K562 (cell line): ENCODE data around the gene ELF2. TPM values are rescaled to one million over a fixed set of nuclear protein-coding genes. Genes with fewer than 3 reads are reported as not detected.

Experiments used
- CHD4 ChIP-seq: fragments of 200-600 bp; sonication (generic); IDR thresholded peaks from 3 replicates; pipeline ENCODE4 v1.6.1; 2012; ENCODE audit warnings: low read depth, mild to moderate bottlenecking, mixed read lengths, low read length, inconsistent platforms; ENCODE audit not compliant: insufficient read depth, insufficient replicate concordance, poor library complexity, severe bottlenecking
- JUND ChIP-seq, 2 experiments: IDR thresholded peaks; 2 replicates in 1 of 2; 3 replicates in 1 of 2; pipeline ENCODE4 v1.6.1; 2011; ENCODE audit warnings: borderline replicate concordance in 2 of 2, low read depth in 2 of 2, low read length in 2 of 2, improper control_type of control experiment in 1 of 2, missing biosample characterization in 1 of 2, missing genetic modification characterization in 1 of 2, missing genetic modification reagents in 1 of 2
- KHSRP ChIP-seq: fragments of 450-650 bp; IDR thresholded peaks from 2 replicates; pipeline ENCODE4 v1.6.1; 2017
- MEF2A ChIP-seq: IDR thresholded peaks from 2 replicates; pipeline ENCODE4 v1.6.1; 2011; ENCODE audit warnings: low read depth, mild to moderate bottlenecking, low read length, moderate library complexity; ENCODE audit not compliant: control insufficient read depth
- PURB ChIP-seq: sonication (generic); formaldehyde crosslinking; IDR thresholded peaks from 2 replicates; pipeline ENCODE4 v1.9.0; 2021; ENCODE audit warnings: low read depth, mild to moderate bottlenecking, missing genetic modification reagents
- REST ChIP-seq, 2 experiments: fragments of 450-650 bp; formaldehyde crosslinking in 1 of 2; IDR thresholded peaks; 2 replicates each; pipeline versions ENCODE4 v1.4.0 to v1.6.1; 2014 to 2020; ENCODE audit warnings: mild to moderate bottlenecking in 2 of 2, borderline replicate concordance in 1 of 2, low read depth in 1 of 2
- RFX7 ChIP-seq: fragments of 250-450 bp; sonication (Bioruptor Pico); IDR thresholded peaks from 2 replicates; pipeline ENCODE4 v1.5.1; 2021; ENCODE audit warnings: mild to moderate bottlenecking
- SREBF2 ChIP-seq: sonication (generic); formaldehyde crosslinking; IDR thresholded peaks from 2 replicates; pipeline ENCODE4 v1.4.0; 2020; ENCODE audit warnings: mild to moderate bottlenecking, missing genetic modification reagents
- TEAD1 ChIP-seq, 2 experiments: fragments of 450-650 bp in 1 of 2; sonication (generic) in 1 of 2; formaldehyde crosslinking; IDR thresholded peaks; 2 replicates each; pipeline versions ENCODE4 v1.4.0 to v1.8.0; 2020 to 2022; ENCODE audit warnings: mild to moderate bottlenecking in 2 of 2, missing genetic modification reagents in 1 of 2
- ZKSCAN3 ChIP-seq: fragments of 250-450 bp; sonication (Bioruptor Pico); IDR thresholded peaks from 2 replicates; pipeline ENCODE4 v1.4.0; 2020
- ZNF133 ChIP-seq: fragments of 250-450 bp; sonication (Bioruptor Pico); IDR thresholded peaks from 2 replicates; pipeline ENCODE4 v1.4.0; 2020; ENCODE audit warnings: mild to moderate bottlenecking
- ZNF232 ChIP-seq: sonication (generic); formaldehyde crosslinking; IDR thresholded peaks from 2 replicates; pipeline ENCODE4 v1.8.0; 2022; ENCODE audit warnings: mild to moderate bottlenecking, missing genetic modification reagents
- ZNF324 ChIP-seq: fragments of 250-450 bp; sonication (Bioruptor Pico); IDR thresholded peaks from 2 replicates; pipeline ENCODE4 v1.4.0; 2020; ENCODE audit warnings: mild to moderate bottlenecking
- ZNF655 ChIP-seq: fragments of 250-450 bp; sonication (Bioruptor Pico); IDR thresholded peaks from 2 replicates; pipeline ENCODE4 v1.5.0; 2021
- ZNF695 ChIP-seq: fragments of 450-650 bp; formaldehyde crosslinking; IDR thresholded peaks from 2 replicates; pipeline ENCODE4 v1.4.0; 2020; ENCODE audit warnings: mild to moderate bottlenecking, moderate library complexity
- ZNF77 ChIP-seq: fragments of 250-450 bp; sonication (Bioruptor Pico); IDR thresholded peaks from 2 replicates; pipeline ENCODE4 v1.5.0; 2020
- polyA plus RNA-seq, 8 experiments: library from polyadenylated mRNA; depleted of rRNA in 4 of 8; stranded (reverse) in 5 of 8; unstranded in 3 of 8; fragments of >200 nt; fragmentation: Nextera tagmentation in 2 of 8; fragmentation: Illumina TruSeq in 1 of 8; extraction: Ambion mirVana in 2 of 8; extraction: Trizol in 1 of 8; gene quantifications; 2 replicates each; pipeline versions ENCODE4 v1.2.1 to v1.2.3, GENCODE V29; 2011 to 2014; ENCODE audit warnings: inconsistent platforms in 1 of 8, missing spikeins in 1 of 8
- total RNA-seq, 7 experiments: library from RNA; depleted of rRNA in 6 of 7; stranded (reverse); fragments of >200 nt in 6 of 7; fragmentation: Illumina TruSeq in 2 of 7; extraction: Trizol in 2 of 7; gene quantifications; 2 replicates each; pipeline versions ENCODE4 v1.2.1 to v1.2.3, GENCODE V29; 2011 to 2021; ENCODE audit warnings: low replicate concordance in 1 of 7

The ELF2 gene
- total and polyA plus RNA-seq, 9 of the 15 experiments (the other 6 are each of a cell fraction or from before 2014, with no cell fraction given) = 9.4 to 58.7 (median 41.6) TPM

GRCh38 chr4:139083956-139084803 is 92.8 kb downstream of the ELF2 start (continued):
- no peak for TF ChIP-seq ZNF655 (CRISPR knock-in tag)
- TF ChIP-seq ZNF77 = no peak
- TF ChIP-seq CHD4 = no peak
- TF ChIP-seq PURB = no peak
- TF ChIP-seq REST (IDR thresholded peaks at IDR 0.05; ENCODE audit: borderline replicate concordance) = no peak
- TF ChIP-seq REST (CRISPR knock-in tag; IDR thresholded peaks at IDR 0.05; ENCODE audit: low read depth) = 0 out of 2 replicates have a peak, but pooled peaks have one; percentile 10
- no peak for TF ChIP-seq ZKSCAN3 (CRISPR knock-in tag)
- TF ChIP-seq TEAD1 (CRISPR knock-in tag; IDR thresholded peaks at IDR 0.05) = peak in 1 of 2 experiments; percentile 80; a peak in 1 of 4 replicates
- no peak for TF ChIP-seq JUND (IDR thresholded peaks at IDR 0.05; ENCODE audit: borderline replicate concordance, low read depth, low read length)
- TF ChIP-seq JUND (tag; IDR thresholded peaks at IDR 0.05; ENCODE audit: borderline replicate concordance, low read depth, low read length) = no peak; the same call in 2 of the 3 replicates
- no peak for TF ChIP-seq KHSRP
- TF ChIP-seq MEF2A = no peak
- TF ChIP-seq RFX7 (CRISPR knock-in tag) = no peak
- no peak for TF ChIP-seq ZNF324 (CRISPR knock-in tag)
- no peak for TF ChIP-seq ZNF695
- TF ChIP-seq ZNF133 (CRISPR knock-in tag) = no peak
- no peak for TF ChIP-seq ZNF232 (CRISPR knock-in tag)
- no peak for TF ChIP-seq SREBF2 (CRISPR knock-in tag)
